ENCODE data around the gene PRPF40A.

The PRPF40A gene

DNA sequence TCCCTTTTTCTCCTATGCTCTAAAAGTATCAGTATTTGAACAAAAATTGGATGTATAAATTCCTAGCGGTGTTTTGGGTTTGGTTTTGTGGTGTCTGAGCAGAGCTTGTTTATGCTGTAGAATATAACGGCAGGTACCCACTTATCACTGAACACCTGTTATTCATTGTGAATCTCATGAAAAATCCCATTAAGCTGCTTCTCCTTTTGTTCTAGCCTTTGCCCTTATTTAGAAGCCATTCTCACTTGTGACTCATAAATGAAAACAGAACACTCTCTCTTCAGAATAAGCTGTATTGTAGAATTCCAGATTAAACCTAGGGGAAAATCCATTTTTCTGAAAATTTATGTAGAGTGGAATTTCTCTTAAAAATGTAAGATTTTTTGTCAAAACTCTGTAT, 104.0 kb downstream of the PRPF40A start:
- Histone ChIP-seq H3K27me3 (replicated peaks; ENCODE audit: control insufficient read depth, insufficient read depth, low read length) (no peaks in the 10 kb centered on the region), H3K36me3 (ENCODE audit: control insufficient read depth, insufficient read depth, low read length) (no peaks in the 10 kb centered on the region), H3K4me3 (replicated peaks; ENCODE audit: low read depth, low read length) (no peak overlapping the region)
- DNase-seq (ENCODE audit: extremely low read depth, insufficient read length): peak; percentile 37
- TF ChIP-seq CTCF (IDR thresholded peaks at IDR 0.05; ENCODE audit: insufficient read depth, low read length, poor library complexity, severe bottlenecking): no peak

DNA sequence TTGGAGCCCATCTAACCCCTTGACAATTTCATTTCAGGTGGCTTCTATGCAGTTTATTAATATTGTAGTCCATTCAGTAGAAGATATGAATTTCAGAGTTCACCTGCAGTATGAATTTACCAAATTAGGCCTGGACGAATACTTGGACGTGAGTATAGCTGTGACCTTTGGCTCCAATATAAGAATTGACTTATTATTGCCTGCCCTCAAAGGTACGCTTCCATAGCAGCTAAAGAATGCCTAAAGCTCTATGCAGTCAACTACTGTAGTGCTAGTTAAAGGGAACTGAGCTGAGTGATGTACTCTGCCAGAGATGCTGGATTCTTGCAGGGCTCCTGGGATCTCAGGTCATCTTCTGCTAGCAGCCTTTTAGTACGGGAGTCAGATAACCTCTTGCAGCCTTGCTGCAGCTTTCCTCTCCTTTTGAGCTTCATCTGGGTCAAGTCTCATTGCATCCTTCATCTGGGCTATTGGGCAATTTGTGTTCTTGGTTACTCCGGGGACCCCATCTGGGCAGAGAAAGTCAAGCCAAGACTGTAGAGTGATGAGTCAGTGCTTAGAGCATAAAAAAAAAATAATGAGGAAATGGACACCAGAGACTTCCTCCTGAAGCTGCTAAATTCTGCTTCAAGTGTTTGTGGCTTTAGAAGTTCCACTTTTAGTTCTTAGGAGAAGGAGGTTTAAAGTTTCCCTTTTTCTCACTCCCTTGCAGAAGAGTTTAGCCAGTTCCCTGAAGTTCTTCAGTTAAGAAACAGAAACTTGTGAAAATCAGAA, 105.6 kb downstream of the PRPF40A start:
- DNase-seq (ENCODE audit: extremely low read depth, insufficient read length): peak; percentile 51
- H3K27me3 ChIP-seq (replicated peaks; ENCODE audit: control insufficient read depth, insufficient read depth, low read length): no peaks in the 10 kb centered on the region
- H3K4me3 ChIP-seq (replicated peaks; ENCODE audit: low read depth, low read length): no peak overlapping the region
- no peak for TF ChIP-seq CTCF (IDR thresholded peaks at IDR 0.05; ENCODE audit: insufficient read depth, low read length, poor library complexity, severe bottlenecking)
- H3K36me3 ChIP-seq (ENCODE audit: control insufficient read depth, insufficient read depth, low read length): no peaks in the 10 kb centered on the region

DNA sequence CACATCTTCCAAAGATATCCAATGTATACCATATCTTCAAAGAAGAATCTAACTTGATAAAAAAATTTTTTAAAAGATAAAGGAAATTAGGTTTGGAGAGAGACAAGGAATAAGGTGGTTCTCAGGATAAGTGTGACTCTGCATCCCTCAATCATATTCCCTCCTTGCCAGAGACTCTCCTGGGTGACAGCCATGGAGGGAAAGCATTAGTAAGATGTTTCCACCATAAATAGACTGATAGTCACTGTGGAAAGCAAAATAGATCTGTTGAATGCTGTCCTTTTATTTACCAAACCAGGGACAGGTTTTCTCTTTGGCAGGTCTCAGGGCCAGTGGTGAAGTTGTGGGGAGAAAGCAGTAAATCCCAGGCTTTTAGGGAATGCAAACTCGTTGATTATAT, 107.6 kb downstream of the PRPF40A start:
- H3K27me3 ChIP-seq (replicated peaks; ENCODE audit: control insufficient read depth, insufficient read depth, low read length): no peaks in the 10 kb centered on the region
- no peak overlapping the region for H3K4me3 ChIP-seq (replicated peaks; ENCODE audit: low read depth, low read length)
- DNase-seq (ENCODE audit: extremely low read depth, insufficient read length): no peak
- H3K36me3 ChIP-seq (ENCODE audit: control insufficient read depth, insufficient read depth, low read length): no peaks in the 10 kb centered on the region
- no peak for TF ChIP-seq CTCF (IDR thresholded peaks at IDR 0.05; ENCODE audit: insufficient read depth, low read length, poor library complexity, severe bottlenecking)

- TF ChIP-seq CTCF (IDR thresholded peaks at IDR 0.05; ENCODE audit: insufficient read depth, low read length, poor library complexity, severe bottlenecking): no peak
- Histone ChIP-seq H3K4me3 (replicated peaks; ENCODE audit: low read depth, low read length) (no peak overlapping the region), H3K27me3 (replicated peaks; ENCODE audit: control insufficient read depth, insufficient read depth, low read length) (no peaks in the 10 kb centered on the region), H3K36me3 (ENCODE audit: control insufficient read depth, insufficient read depth, low read length) (no peaks in the 10 kb centered on the region)
- no peak for DNase-seq (ENCODE audit: extremely low read depth, insufficient read length)
Measured at GRCh38 chr2:152609154-152609553, 108.1 kb downstream of the PRPF40A start.

GRCh38 chr2:152607793-152608300, 109.4 kb downstream of the PRPF40A start:
- DNase-seq (ENCODE audit: extremely low read depth, insufficient read length): no peak
- H3K36me3 ChIP-seq (ENCODE audit: control insufficient read depth, insufficient read depth, low read length): no peaks in the 10 kb centered on the region
- TF ChIP-seq CTCF (IDR thresholded peaks at IDR 0.05; ENCODE audit: insufficient read depth, low read length, poor library complexity, severe bottlenecking): no peak
- H3K27me3 ChIP-seq (replicated peaks; ENCODE audit: control insufficient read depth, insufficient read depth, low read length): no peaks in the 10 kb centered on the region
- no peak overlapping the region for H3K4me3 ChIP-seq (replicated peaks; ENCODE audit: low read depth, low read length)
